GM21717 (cell line): ENCODE data around the gene RPL22.

Experiments used
- ATAC-seq: cut with Tn5 transposase; IDR thresholded peaks from one replicate; pipeline ENCODE4 v1.9.1; 2021; ENCODE audit warnings: mild to moderate bottlenecking, moderate library complexity; ENCODE audit not compliant: unreplicated experiment

RPL22 gene

GRCh38 chr1:6199298-6200187 is at the start of gene RPL22:
Gene RPL22, minus strand, starts transcription at chr1:6199595. Its CDS starts 22 bp downstream, at chr1:6199573.
- peak; percentile 94 for ATAC-seq

DNA sequence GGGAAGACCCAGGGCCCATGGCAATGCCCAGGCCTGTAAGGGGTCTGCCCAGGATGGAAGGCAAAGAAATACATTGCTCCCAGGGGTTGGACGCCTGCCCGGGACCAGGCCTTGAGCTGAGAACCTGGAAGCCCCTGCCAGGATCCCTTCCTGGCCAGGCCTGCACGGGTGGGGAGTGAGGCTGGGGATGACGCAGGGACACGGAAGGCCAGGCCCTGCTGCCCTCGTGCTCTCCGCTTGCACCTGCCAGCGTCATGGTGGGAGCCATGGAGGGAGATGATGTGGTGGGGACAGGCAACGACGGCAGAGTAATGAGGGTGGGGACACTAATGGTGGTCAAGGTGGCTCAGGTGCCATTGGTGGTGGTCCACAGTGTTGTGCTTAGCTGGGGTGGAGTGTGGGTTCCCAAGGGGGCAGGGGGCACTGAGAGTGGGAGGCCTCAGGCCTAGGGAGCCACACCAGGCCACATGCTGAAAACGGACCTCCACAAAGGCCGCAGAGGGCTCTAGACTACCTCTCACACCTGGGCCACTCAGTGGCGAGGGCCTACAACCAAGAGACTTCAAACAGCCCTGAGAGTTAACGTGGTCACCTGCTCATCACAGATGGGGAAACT is 48.9 kb upstream of the RPL22 start:
- ATAC-seq = no peak

DNA sequence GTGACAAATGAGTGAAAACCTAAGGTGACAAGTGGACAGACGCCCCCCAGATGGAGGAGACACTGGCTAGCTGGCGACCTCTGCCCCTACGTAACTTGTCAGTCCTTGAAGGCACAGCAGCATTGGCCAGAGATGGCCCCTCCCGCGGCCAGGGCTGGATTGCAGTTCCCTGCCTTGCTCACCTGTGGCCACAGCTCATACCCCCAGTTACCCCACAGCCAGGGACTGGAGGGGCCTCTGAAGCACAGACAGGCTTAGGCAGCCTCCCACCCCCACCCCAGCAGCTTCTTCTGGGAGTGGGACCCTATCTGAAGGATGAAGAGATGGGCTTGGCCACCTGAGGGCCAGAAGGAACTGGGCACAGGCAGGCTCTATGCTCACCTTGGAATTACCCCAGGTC is 48.3 kb upstream of the RPL22 start:
- no peak for ATAC-seq

GRCh38 chr1:6246497-6247467 is 47.4 kb upstream of the RPL22 start:
- ATAC-seq = no peak

- no peak for ATAC-seq
Observed at GRCh38 chr1:6245869-6246496, 46.6 kb upstream of the RPL22 start.

DNA sequence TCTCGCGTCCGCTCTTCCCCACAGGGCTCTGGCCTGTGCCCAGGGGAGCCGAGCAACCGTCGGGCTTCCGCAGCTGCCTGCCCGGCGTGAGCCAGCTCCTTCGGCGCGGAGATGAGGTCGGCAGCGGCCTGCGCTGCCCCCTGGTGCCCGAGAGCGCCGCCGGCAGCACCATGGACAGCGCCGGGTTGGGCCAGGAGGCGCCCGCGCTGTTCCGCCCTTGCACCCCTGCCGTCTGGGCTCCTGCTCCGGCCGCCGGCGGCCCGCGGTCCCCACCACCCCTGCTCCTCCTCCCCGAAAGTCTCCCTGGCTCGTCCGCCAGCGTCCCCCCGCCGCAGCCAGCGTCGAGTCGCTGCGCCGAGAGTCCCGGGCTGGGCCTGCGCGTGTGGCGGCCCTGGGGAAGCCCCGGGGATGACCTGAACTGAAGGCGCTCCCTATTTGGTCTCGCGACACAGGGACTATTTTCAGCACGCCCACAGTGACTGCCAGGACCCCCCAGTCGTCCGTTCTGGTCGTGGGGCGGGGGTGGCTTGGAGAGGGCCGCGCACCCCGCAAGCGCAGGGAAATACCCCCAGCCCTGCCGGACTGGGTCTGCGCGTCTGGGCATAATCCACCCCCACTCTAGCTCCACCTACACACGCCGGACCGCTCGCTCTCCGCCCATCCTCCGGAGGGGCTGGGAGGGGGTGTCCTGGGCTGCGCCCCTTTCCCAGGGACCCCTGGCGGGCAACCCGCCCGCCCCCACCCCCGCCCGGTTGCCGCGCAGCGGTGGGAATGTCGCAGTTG is 45.9 kb upstream of the RPL22 start:
- ATAC-seq = no peak

- no peak for ATAC-seq
Observed at GRCh38 chr1:6244401-6245049, 45.1 kb upstream of the RPL22 start.

DNA sequence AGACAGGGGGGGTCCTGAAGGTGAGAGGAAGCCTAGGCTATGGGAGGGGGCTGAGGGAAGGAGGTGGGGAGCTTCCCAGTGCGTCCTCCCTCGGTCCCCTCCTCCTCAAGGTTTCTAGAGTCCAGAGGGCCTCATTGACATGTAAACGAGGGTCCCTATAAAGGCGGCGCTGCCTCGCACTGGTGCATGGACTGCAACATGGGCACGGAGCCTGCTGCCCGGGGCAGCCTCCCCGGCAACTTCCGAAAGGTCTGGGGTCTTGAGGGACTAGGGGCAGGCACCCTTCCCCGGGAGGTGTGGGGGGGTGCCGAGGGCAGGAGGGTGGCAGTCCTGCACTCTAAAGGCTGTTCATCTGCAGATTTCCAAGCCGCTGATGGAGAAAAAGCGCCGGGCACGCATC is 44.6 kb upstream of the RPL22 start, which contains the start of gene HES3:
Gene HES3, plus strand, starts transcription at position 187 of the 400 bp plus-strand sequence. Its CDS starts 187 bp downstream, at position 374.
- no peak for ATAC-seq

- ATAC-seq = no peak
Observed at GRCh38 chr1:6243053-6243834, 43.8 kb upstream of the RPL22 start.

DNA sequence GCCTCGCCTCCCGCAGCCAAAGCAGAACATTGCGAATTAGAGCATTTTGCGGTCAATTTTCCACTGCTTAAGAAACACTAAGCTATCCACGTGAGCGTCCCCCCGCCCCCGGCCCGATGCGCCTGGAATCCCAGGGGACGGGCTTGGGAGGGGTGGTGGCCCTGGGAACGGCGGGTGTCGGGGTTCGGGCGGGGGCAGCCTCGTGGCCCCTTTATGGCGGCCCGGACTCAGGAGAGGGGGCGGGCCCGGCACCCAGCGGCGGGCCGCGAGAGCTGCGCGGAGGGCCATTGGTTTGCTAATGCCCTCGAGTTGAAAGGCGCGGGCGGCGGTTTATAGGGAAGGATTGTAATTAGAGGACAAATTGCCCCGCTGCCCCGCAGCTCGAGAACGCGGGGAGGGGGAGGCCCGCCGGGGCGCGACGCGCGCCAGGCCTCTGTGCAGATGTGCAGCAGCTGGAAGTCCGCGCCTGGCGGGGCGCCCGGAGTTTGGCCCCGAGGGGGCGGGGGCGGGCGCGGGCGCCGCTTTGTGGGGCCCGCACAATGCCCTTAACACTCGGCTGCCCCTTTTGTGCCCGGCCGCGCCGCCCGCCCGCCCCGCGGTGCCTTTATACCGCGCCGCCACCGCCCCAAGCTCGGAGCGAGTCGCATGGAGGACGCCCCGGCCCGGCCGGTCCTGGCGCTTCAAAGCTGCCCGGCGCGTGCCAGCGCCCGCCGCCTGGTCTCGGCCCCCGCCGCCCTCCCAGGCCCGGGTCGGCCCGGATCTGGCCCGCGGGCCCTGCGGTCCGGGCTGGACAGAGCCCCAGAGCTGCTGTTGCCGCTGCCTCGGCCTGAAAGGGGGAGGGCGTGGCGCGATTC is 42.7 kb upstream of the RPL22 start:
- no peak for ATAC-seq

DNA sequence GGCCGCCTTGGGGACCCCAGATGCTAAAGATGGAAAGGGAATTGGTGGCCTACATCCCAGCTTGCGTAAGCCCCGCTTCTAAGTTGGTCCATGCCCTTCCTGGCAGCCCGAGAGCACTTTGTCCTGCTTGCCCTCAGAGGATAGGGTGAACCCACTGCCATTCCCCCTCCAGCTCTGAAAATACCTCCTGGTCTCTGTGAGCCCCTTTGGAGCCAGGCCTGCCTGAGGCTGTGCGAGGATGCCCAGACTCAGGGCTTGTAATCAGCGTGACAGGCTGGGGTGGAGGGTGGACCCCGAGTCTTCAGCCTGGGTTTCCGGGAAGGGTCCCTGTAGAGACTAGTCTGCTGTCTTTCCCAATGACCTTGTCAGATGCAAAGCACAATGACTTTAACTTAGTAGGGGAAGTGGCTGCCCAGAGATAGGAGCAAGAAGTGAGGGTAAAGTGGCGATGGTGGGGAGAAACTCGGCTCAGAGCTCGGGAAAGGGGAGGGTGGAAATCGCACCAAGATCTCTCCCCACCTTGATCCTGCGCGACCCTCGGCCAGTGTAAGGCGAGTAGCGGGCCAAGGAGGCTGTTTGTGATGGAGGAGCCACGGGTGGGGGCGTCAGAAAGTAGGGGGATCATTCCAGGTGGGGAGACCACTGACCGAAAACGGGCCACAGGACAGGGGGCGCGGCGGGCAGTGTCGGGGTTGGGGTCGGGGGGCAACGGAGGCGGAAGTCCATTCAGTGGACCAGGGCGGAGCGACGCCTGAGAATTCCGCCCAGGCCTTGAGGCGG is 41.9 kb upstream of the RPL22 start:
- ATAC-seq = no peak

GRCh38 chr1:6239950-6240768 is 40.8 kb upstream of the RPL22 start:
- ATAC-seq = no peak

DNA sequence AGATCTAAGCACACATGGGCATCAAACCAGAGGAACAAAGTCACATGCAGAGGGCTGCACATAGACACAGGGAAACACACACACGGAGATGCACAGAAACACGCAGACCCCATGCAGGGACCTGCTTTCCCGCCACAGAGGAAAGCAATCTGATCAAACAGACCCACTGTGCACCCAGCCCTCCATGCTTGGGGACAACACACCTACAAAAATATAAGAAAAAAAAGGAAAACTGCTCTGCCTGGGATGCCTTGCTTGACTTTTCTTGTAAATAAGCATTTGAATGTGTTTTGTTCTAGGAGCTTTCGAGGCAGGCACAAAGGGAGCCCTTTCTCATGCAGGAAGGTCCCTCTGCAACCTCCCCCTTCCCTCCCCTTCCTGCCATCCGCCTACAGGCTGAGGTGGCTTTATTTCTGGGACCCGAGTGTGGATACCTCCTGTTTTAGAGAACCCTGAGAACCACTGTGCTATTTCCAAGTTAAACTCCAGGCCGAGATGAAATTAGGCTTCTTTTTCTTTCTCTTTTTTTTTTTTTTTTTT is 39.9 kb upstream of the RPL22 start:
- ATAC-seq = no peak

DNA sequence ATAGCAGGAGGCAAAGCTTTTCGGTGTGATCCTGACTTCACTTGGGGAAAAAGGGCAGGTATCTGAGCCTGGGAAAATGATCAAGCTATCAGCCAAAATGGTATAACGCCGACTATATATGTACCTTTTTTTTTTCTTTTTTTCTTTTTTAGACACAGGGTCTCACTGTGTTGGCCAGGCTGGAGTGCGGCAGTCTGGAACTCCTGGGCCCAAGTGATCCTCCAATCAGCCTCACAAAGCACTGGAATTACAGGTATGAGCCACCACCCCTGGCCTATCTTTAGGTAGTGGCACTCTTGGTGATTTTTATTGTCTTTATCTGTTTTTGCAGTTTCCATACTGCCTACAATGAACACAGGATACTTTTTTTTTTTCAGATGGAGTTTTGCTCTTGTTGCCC is 37.7 kb upstream of the RPL22 start:
- ATAC-seq = no peak

DNA sequence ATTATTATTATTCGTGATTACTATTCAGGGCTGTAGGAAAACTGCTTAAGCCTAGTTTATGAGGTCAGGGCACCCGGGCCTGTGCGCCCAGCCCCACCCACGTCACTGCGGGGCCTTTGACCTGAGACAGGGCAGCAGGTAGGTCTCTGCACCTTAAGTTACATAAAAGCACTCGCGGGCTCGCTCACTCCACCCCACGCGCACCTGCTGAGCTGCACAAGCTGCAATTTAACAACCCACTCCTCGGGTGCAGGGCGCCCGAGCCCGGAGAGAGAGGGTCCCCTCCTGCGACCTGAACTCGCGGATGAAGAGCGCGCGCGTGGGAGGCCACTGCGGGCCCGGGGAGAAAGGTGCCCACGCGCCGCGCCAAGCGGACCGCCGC is 35.9 kb upstream of the RPL22 start:
- peak; percentile 15 for ATAC-seq
